A549 (cell line): Measurements from ENCODE around the gene HOXA5.

ENCODE experiments used
- CEBPB ChIP-seq, 2 experiments: fragments of >200 bp in 1 of 2; sonication (Bioruptor Twin) in 1 of 2; formaldehyde crosslinking in 1 of 2; IDR thresholded peaks; 2 replicates each; pipeline ENCODE4 v1.6.1; 2012 to 2016
- CTCF ChIP-seq: fragments of >200 bp; sonication (Bioruptor Twin); formaldehyde crosslinking; IDR thresholded peaks from 3 replicates; pipeline ENCODE4 v1.5.1; 2016
- EP300 ChIP-seq, 2 experiments: fragments of >200 bp; sonication (Bioruptor Twin); formaldehyde crosslinking; IDR thresholded peaks; 2 replicates in 1 of 2; 3 replicates in 1 of 2; pipeline ENCODE4 v1.6.1; 2016 to 2017
- ESRRA ChIP-seq: fragments of 150-350 bp; IDR thresholded peaks from 2 replicates; pipeline ENCODE4 v1.6.1; 2014; ENCODE audit warnings: mild to moderate bottlenecking, low read length, borderline replicate concordance
- HDAC2 ChIP-seq: fragments of 200-600 bp; sonication (generic); IDR thresholded peaks from 2 replicates; pipeline ENCODE4 v1.6.1; 2016
- MAZ ChIP-seq: fragments of 150-350 bp; IDR thresholded peaks from 2 replicates; pipeline ENCODE4 v1.6.1; 2014; ENCODE audit warnings: antibody characterized with exemption, low read depth, low read length, borderline replicate concordance
- PBX3 ChIP-seq: IDR thresholded peaks from 2 replicates; pipeline ENCODE4 v1.6.1; 2012
- POLR2A ChIP-seq: IDR thresholded peaks from 2 replicates; pipeline ENCODE4 v1.6.1; 2012; ENCODE audit warnings: mild to moderate bottlenecking, low read length
- REST ChIP-seq: fragments of 200-600 bp; sonication (generic); IDR thresholded peaks from 2 replicates; pipeline ENCODE4 v1.6.1; 2016; ENCODE audit warnings: antibody characterized with exemption, mild to moderate bottlenecking, moderate library complexity

GRCh38 chr7:27111751-27112277 lies 31.7 kb downstream of the HOXA5 start:
- TF ChIP-seq CTCF (no peak), HDAC2 (no peak), REST (no peak), CEBPB (IDR thresholded peaks at IDR 0.05) (no peak), PBX3 (no peak), ESRRA (no peak), MAZ (no peak), POLR2A (no peak), EP300 (IDR thresholded peaks at IDR 0.05) (no peak)
